ENCODE results near the gene USP40.
A peak's percentile ranks its signal among the peaks of the same experiment; 100 is the strongest.

USP40 gene

DNA sequence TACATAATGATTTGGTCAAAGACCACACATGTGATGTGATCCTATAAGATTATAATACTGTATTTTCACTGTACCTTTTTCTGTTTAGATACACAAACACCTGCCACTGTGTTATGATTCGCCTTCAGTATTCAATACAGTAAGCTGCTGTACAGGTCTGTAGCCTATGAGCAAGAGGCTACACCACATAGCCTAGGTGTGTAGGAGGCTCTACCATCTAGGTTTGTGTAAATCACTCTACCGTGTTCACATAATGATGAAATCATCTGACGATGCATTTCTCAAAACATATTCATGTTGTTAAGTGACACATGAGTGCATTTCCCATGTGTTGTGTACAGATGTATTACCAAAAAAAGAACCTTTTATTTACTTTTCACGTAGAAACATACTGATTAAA is 74.5 kb downstream of the USP40 start:
- no peak for DNase-seq

DNA sequence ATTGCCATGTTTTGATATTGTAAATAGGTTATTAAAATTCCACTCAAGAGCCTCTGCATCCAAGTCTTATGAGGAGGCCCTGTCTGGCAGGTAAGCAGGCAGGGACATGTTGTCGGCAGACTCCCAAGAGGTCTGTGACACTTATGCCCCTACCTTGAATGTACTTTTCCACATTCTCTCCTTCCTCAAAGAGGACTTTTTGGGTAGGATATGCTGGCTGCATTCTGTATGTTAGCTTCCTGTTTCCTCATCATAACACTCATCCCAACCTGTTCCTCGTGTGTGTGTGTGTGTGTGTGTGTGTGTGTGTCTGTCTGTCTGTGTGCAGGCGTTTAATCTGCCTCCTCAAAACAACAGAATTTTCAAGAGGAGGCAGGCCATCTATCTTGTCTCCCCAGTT is 75.3 kb downstream of the USP40 start:
- no peak for DNase-seq

DNA sequence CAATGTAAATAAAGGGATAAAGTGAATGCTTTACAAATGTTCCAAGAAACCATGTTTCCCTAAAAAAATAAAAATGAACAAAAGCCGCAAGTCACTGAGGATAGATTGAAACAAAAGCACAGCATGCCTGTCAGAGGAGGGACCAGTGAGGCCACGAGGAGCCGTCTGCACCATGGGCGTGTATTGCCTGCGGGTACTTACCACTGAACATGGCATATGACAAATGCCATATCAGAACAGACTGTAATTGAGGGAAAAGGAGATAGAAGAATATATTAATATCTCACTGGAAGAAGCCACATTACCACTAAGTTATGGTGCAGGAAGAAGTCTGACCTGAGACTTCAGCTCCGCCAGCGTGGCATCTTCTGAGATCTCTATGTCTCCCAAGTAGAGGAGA is 75.8 kb downstream of the USP40 start:
- no peak for DNase-seq

GRCh38 chr2:233489666-233490065 is 76.9 kb downstream of the USP40 start:
- DNase-seq, result no peak

GRCh38 chr2:233489143-233489542 is 77.4 kb downstream of the USP40 start:
- no peak for DNase-seq

DNA sequence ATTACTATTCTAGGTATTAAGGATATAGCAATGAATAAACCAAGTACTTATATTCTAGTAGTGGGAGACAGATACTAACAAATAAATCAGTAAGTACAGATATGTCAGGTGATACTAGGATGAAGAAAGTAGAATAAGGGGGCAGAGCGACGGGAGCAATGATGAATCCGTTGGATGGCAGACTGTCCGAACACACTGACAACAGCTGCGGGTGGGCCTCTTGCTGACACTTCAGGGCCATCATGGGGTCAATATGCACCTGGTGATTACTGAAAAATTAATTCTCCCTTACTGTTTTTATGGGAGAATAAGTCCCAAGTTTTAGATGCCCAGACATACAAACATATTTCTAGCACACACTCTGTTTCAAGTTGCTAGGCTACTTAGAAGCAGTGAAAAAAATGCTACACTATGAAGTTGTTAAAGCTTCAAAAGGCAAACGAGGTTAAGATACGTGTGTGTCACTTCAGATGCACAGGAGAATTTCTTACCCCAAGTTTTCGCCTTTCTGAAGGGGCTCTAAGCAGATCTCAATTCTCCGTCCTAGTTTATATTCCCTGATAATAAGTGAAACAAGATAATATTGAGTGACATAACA is 78.7 kb downstream of the USP40 start:
- DNase-seq, result no peak

- peak in 1 of 2 experiments; percentile 24 for DNase-seq
Observed at GRCh38 chr2:233486778-233487552, 79.6 kb downstream of the USP40 start.

GRCh38 chr2:233486357-233486756 is 80.2 kb downstream of the USP40 start:
- no peak for DNase-seq

- DNase-seq, result no peak
Observed at GRCh38 chr2:233485726-233486125, 80.9 kb downstream of the USP40 start.

- no peak for DNase-seq
Observed at GRCh38 chr2:233482616-233483015, 84.0 kb downstream of the USP40 start.

GRCh38 chr2:233481368-233482142 is 85.0 kb downstream of the USP40 start:
- DNase-seq, result no peak

DNA sequence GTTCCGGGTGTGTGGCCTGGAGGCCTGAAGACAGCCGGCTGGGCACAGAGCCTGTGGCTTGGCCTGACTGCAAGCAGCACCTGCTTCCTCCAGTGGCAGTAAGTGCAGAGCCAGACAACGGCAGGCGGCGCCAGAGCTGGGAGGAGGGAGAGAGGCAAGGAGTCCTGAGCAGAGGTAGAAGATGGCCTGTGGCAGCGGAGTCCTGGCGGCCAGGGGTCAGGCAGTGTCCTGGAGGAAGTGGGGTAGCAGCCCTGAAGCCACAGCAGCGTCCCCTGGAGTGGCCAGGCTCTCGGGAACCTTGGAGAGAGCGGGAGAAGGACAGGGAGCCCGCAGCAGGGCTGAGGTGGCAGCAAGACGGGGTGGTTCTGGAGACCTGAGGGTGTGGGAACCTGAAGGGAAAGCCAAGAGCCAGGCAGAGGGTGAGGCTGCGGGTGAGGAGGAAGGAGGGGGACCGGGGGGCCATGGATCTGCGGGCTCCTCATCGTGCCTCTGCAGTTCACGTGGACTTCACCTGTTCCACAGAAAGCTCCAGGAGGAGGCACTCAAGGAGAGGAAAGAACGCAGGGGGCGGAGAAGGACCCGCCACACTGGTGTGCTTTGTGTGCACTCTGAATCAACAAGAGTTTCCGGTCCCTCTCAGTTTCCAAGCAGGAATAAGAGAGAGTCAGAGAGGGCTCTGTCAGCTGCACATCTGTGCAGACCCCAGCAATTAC is 85.9 kb downstream of the USP40 start:
- no peak for DNase-seq

DNA sequence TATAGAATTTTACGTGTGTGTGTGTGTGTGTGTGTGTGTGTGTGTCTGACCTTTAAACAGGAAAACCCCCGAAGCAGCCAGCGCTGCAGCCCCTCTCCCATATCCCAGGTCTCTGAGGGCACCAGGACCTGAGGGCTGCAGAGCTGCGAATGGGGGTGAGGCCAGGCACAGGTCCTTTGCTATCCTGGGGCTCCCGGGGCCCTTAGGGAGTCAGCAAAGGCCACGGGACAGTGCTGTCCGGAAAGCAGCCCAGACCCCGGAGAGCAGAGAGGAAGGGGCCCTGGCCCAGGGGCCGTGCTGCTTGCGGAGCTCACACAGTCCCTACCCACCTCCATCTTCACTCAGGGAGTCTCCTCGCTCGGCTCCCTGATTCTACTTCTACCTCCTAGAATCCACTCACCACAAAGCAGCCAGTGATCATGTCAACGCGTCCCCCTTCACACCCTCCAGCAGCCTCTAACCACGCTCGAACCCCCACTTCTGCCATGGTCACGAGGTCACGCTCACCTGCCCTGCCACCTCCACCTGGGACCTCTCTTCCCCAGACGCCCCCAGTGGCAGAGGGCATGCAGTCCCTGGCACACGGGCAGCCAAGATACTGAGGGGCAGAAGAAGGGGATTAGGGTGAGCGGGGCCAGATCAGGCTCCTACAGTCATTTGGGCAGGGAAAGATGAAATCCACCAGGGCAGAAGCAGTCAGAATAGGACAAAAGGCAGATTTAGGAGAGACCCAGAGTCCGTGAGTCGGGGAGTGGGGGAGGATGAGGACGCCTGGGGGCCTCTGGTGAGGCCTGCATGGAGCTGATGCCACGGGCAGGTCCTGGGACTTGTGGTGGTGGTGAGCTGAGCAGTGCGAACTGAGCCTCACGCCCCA is 86.7 kb downstream of the USP40 start:
- DNase-seq, result no peak

DNA sequence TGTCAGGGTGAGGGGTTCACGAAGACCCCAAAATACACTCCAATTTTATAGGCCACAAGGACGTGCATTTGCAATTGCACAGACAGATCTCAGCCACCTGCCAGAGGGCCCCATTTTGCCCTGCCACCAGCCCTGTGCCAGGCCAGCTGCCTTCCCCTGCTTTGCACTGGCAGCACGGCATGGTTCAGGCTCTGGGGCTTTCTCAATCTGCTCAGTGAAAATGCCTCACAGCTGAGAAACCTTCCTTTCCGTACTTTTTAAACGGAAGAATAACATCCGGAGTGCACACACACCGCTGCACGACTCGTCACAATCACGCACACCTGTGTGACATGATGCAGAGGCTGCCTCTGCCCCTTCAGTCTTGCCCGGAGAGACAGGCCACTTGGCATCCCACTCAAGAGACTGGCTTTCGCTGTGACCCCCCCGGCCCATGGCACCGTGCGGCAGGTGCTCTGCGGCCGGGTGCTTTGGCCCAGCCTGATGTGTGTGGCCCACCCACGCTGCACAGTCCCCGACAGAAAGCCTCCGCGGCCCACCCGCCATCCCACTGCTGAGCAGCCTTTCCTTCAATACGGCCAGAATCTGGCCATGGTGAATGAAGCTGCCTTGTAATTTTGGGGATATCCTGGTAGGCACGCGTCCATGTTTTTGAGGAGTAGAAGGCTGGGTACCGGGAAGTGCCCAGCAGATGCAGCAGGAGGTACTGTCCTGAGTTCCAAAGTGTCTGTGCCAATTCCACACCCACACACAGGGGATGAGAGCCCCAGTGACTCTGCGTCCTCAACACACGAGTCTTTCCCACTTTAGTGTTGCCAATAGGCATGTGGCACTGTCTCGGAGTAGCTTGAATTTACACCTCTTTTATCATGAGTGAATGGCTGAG is 88.8 kb downstream of the USP40 start:
- no peak for DNase-seq

- no peak for DNase-seq
Observed at GRCh38 chr2:233476651-233477547, 89.7 kb downstream of the USP40 start.

DNA sequence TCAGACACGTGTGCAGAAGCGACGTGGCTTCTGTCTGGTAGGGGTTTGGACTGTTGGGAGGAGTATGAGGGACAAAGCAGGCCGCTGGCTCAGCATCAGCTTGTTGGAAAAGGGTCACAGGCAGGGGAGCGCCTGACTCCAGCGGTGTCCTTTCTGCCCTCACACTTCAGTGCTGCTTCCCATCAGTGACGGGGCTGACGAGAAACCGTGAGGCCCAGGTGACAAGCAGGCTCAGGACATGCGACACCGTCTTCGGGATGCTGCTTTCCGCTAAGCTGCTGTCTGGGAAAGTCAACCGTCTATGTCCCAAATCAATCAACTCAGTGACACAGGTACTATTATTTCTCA is 90.5 kb downstream of the USP40 start:
- DNase-seq, result no peak

DNA sequence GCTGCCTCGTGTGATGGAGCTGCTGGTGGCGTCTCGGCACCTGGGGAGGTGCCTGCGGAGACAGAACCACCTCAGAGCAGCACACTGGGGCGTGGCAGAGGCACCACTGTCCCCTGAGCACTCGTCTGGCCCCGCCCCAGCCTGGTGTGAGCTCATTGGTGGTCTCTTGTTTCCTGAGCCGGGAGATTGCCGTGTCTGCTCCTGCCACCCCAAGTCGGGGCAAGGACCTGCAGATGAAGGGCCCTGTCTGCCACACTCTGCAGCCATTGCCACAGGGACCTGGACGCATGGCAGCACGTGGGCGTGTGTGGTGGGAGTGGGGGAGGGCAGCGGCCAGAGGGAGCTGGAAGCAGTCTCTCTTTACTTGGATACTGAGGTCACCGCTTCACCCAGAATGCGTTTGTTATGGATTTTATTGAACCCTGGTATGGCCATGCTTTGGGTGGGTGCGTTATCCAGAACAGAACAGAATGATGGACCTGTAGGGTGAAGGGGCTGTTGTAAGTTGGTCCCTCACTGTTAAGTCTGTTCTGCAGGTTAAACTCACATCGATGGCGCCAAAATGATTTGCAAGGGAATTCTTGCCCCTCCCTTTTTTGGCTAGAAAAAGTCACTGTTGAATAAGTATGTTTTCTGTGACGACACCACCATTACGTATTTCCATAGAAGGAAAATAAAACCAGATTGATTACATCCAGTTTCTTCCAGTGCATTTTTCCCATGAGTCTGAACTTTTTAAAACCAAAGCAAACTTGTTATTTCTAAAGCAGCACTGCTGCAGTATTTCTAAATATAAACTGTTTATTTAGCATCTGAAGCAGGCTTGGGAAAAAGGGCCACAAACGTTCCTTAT is 92.0 kb downstream of the USP40 start:
- no peak for DNase-seq

DNA sequence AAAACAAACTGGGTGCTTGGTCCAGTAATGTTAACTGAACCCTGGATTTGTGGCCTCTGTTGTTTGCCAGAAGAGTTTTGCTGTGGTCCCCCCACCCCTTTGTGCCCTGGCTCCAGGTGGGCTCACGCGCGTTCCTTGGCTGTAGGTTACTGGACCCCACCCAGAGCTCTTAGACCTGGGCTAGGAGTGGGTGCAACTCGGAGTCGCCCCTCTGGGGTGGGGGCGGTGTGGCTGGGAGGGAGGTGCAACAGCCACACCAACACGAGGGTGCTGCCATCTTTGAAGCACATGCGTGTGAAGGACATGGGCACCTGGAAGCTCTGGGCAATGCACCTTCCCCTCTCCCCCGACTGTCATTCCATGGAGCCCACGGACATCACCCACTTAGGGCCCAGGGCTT is 92.7 kb downstream of the USP40 start:
- DNase-seq, result no peak

- DNase-seq, result no peak
Observed at GRCh38 chr2:233473386-233473791, 93.2 kb downstream of the USP40 start.
